ENCODE results near the gene PROCR. TPM values are rescaled to one million over a fixed set of nuclear protein-coding genes. Genes with fewer than 3 reads are reported as not detected.
"Not testable (repeated sequence)": the region's sequence is repeated elsewhere in the genome, so short reads cannot be mapped to it uniquely, and the experiment has no call there.

The PROCR gene
- total RNA-seq, 1 donor from 2014 or later = 36.2 TPM

GRCh38 chr20:35181731-35182130, 9.9 kb downstream of the PROCR start:
- TF ChIP-seq CTCF (IDR thresholded peaks at IDR 0.05; ENCODE audit: insufficient read depth, low read depth, low read length) = no peak
- TF ChIP-seq EZH2 (IDR thresholded peaks at IDR 0.05; ENCODE audit: insufficient read depth, low read length) = no peak
- Histone ChIP-seq H3K27ac (ENCODE audit: low read depth, low read length) (no peak overlapping the region), H3K4me1 (ENCODE audit: insufficient read depth, low read length) (no peaks in the 10 kb centered on the region), H3K27me3 (ENCODE audit: insufficient read depth, low read length) (no peaks in the 10 kb centered on the region), H3K9me3 (ENCODE audit: insufficient read depth, low read depth, low read length) (no peaks in the 10 kb centered on the region), H3K4me2 (ENCODE audit: low read length) (no peak overlapping the region), H3K9ac (ENCODE audit: low read length) (no peak overlapping the region), H4K20me1 (ENCODE audit: insufficient read depth, low read length) (no peaks in the 10 kb centered on the region), H2AFZ (ENCODE audit: low read depth, low read length) (no peak overlapping the region), H3K79me2 (ENCODE audit: insufficient read depth, low read length) (no peaks in the 10 kb centered on the region), H3K4me3 (ENCODE audit: insufficient read depth, low read depth, low read length) (no peak overlapping the region), H3K36me3 (ENCODE audit: insufficient read depth, low read length) (no peaks in the 10 kb centered on the region)
- Mint-ChIP-seq H3K36me3 (ENCODE audit: low read depth, unreplicated experiment) (peaks cover 9% of the 10 kb centered on the region), H3K27ac (ENCODE audit: unreplicated experiment) (no peak overlapping the region), H3K4me3 (ENCODE audit: unreplicated experiment) (no peak overlapping the region), H3K9me3 (ENCODE audit: unreplicated experiment) (peaks cover 4% of the 10 kb centered on the region), H3K4me1 (ENCODE audit: low read depth, unreplicated experiment) (no peaks in the 10 kb centered on the region), H3K27me3 (ENCODE audit: low read depth, unreplicated experiment) (no peaks in the 10 kb centered on the region)
- peak; percentile 51 for DNase-seq (ENCODE audit: low read depth)
- FAIRE-seq = no peak

- not testable (repeated sequence) for H3K9me3 ChIP-seq (ENCODE audit: insufficient read depth, low read depth, low read length); H3K36me3 Mint-ChIP-seq (ENCODE audit: low read depth, unreplicated experiment); H3K4me1 ChIP-seq (ENCODE audit: insufficient read depth, low read length); DNase-seq (ENCODE audit: low read depth); H3K27ac Mint-ChIP-seq (ENCODE audit: unreplicated experiment); H3K9ac ChIP-seq (ENCODE audit: low read length); H3K4me3 ChIP-seq (ENCODE audit: insufficient read depth, low read depth, low read length); H3K79me2 ChIP-seq (ENCODE audit: insufficient read depth, low read length); H3K4me2 ChIP-seq (ENCODE audit: low read length); H3K27me3 Mint-ChIP-seq (ENCODE audit: low read depth, unreplicated experiment); H3K36me3 ChIP-seq (ENCODE audit: insufficient read depth, low read length); H3K27ac ChIP-seq (ENCODE audit: low read depth, low read length); H3K9me3 Mint-ChIP-seq (ENCODE audit: unreplicated experiment); FAIRE-seq; H3K27me3 ChIP-seq (ENCODE audit: insufficient read depth, low read length); H3K4me1 Mint-ChIP-seq (ENCODE audit: low read depth, unreplicated experiment); H2AFZ ChIP-seq (ENCODE audit: low read depth, low read length); H4K20me1 ChIP-seq (ENCODE audit: insufficient read depth, low read length); H3K4me3 Mint-ChIP-seq (ENCODE audit: unreplicated experiment)
Observed at GRCh38 chr20:35186691-35187289, 14.9 kb downstream of the PROCR start.

GRCh38 chr20:35187584-35188190, 15.8 kb downstream of the PROCR start:
- no peak overlapping the region for H2AFZ ChIP-seq (ENCODE audit: low read depth, low read length)
- no peaks in the 10 kb centered on the region for H3K27me3 ChIP-seq (ENCODE audit: insufficient read depth, low read length)
- peaks cover 6% of the 10 kb centered on the region for H3K4me1 Mint-ChIP-seq (ENCODE audit: low read depth, unreplicated experiment)
- H3K9me3 Mint-ChIP-seq (ENCODE audit: unreplicated experiment) = peaks cover 4% of the 10 kb centered on the region
- H3K27ac Mint-ChIP-seq (ENCODE audit: unreplicated experiment) = no peak overlapping the region
- H3K79me2 ChIP-seq (ENCODE audit: insufficient read depth, low read length) = no peaks in the 10 kb centered on the region
- FAIRE-seq (no peak), DNase-seq (ENCODE audit: low read depth) (no peak)
- H4K20me1 ChIP-seq (ENCODE audit: insufficient read depth, low read length) = no peaks in the 10 kb centered on the region
- H3K4me3 Mint-ChIP-seq (ENCODE audit: unreplicated experiment) = no peak overlapping the region
- H3K4me2 ChIP-seq (ENCODE audit: low read length) = no peak overlapping the region
- no peaks in the 10 kb centered on the region for H3K4me1 ChIP-seq (ENCODE audit: insufficient read depth, low read length)
- no peaks in the 10 kb centered on the region for H3K36me3 Mint-ChIP-seq (ENCODE audit: low read depth, unreplicated experiment)
- H3K9ac ChIP-seq (ENCODE audit: low read length) = no peak overlapping the region
- H3K9me3 ChIP-seq (ENCODE audit: insufficient read depth, low read depth, low read length) = no peaks in the 10 kb centered on the region
- no peaks in the 10 kb centered on the region for H3K27me3 Mint-ChIP-seq (ENCODE audit: low read depth, unreplicated experiment)
- no peaks in the 10 kb centered on the region for H3K36me3 ChIP-seq (ENCODE audit: insufficient read depth, low read length)
- H3K27ac ChIP-seq (ENCODE audit: low read depth, low read length) = no peak overlapping the region
- H3K4me3 ChIP-seq (ENCODE audit: insufficient read depth, low read depth, low read length) = no peak overlapping the region
- TF ChIP-seq CTCF (IDR thresholded peaks at IDR 0.05; ENCODE audit: insufficient read depth, low read depth, low read length) (no peak), EZH2 (IDR thresholded peaks at IDR 0.05; ENCODE audit: insufficient read depth, low read length) (no peak)

- not testable (repeated sequence) for H3K36me3 ChIP-seq (ENCODE audit: insufficient read depth, low read length); H3K27ac ChIP-seq (ENCODE audit: low read depth, low read length); FAIRE-seq; H3K4me3 ChIP-seq (ENCODE audit: insufficient read depth, low read depth, low read length); DNase-seq (ENCODE audit: low read depth); H2AFZ ChIP-seq (ENCODE audit: low read depth, low read length); H3K9me3 Mint-ChIP-seq (ENCODE audit: unreplicated experiment); H3K4me1 ChIP-seq (ENCODE audit: insufficient read depth, low read length); H3K4me2 ChIP-seq (ENCODE audit: low read length); H4K20me1 ChIP-seq (ENCODE audit: insufficient read depth, low read length); H3K36me3 Mint-ChIP-seq (ENCODE audit: low read depth, unreplicated experiment); H3K9me3 ChIP-seq (ENCODE audit: insufficient read depth, low read depth, low read length); H3K27ac Mint-ChIP-seq (ENCODE audit: unreplicated experiment); H3K4me3 Mint-ChIP-seq (ENCODE audit: unreplicated experiment); H3K9ac ChIP-seq (ENCODE audit: low read length); H3K27me3 ChIP-seq (ENCODE audit: insufficient read depth, low read length); H3K79me2 ChIP-seq (ENCODE audit: insufficient read depth, low read length); H3K27me3 Mint-ChIP-seq (ENCODE audit: low read depth, unreplicated experiment); H3K4me1 Mint-ChIP-seq (ENCODE audit: low read depth, unreplicated experiment)
Observed at GRCh38 chr20:35189223-35189622, 17.4 kb downstream of the PROCR start.
